ENCODE data around the gene FOXC1. TPM values are rescaled to one million over a fixed set of nuclear protein-coding genes. Genes with fewer than 3 reads are reported as not detected.

The FOXC1 gene
- total RNA-seq, 1 experiment from 2014 or later, result not detected

GRCh38 chr6:1657116-1657770 is 47.5 kb downstream of the FOXC1 start:
- H3K27me3 ChIP-seq (ENCODE audit: insufficient read depth, low read length), result no peaks in the 10 kb centered on the region
- no peak for TF ChIP-seq CTCF (conservative IDR thresholded peaks at IDR 0.05)
- H2BK12ac ChIP-seq (ENCODE audit: insufficient read length, low read depth, low read length), result no peak overlapping the region
- no peak overlapping the region for H4K91ac ChIP-seq (ENCODE audit: insufficient read length, low read depth, low read length)
- H2BK5ac ChIP-seq (ENCODE audit: insufficient read length, low read length), result no peak overlapping the region
- H3K36me3 Mint-ChIP-seq (ENCODE audit: insufficient read depth in 1 of 3, low read depth in 3 of 3), result no peaks in the 10 kb centered on the region; a peak in 1 of 7 replicates
- no peak overlapping the region for H3K27ac Mint-ChIP-seq
- H3K9me3 ChIP-seq (ENCODE audit: control insufficient read depth, low read depth, low read length), result no peaks in the 10 kb centered on the region
- H2BK120ac ChIP-seq (ENCODE audit: low read depth, low read length, poor library complexity, severe bottlenecking), result no peak overlapping the region
- H3K14ac ChIP-seq (ENCODE audit: insufficient read depth, low read length), result no peak overlapping the region
- no peak overlapping the region for H2BK15ac ChIP-seq (ENCODE audit: low read depth, low read length)
- no peak overlapping the region for H3T11ph ChIP-seq (ENCODE audit: low read length)
- H3K27me3 Mint-ChIP-seq (ENCODE audit: low read depth), result peaks cover 1% of the 10 kb centered on the region; the same call in 1 of the 2 replicates
- H2AK5ac ChIP-seq (ENCODE audit: insufficient read length, low read length), result no peak overlapping the region
- no peak overlapping the region for H4K8ac ChIP-seq (replicated peaks; ENCODE audit: insufficient read length, low read depth, low read length)
- H3K23me2 ChIP-seq (ENCODE audit: insufficient read length, low read depth, low read length, poor library complexity, severe bottlenecking), result no peaks in the 10 kb centered on the region
- no peak overlapping the region for H3K56ac ChIP-seq (ENCODE audit: insufficient read length, low read depth, low read length)
- H4K20me1 ChIP-seq (ENCODE audit: control insufficient read depth, insufficient read depth, insufficient read length), result no peaks in the 10 kb centered on the region
- H3K4me1 ChIP-seq (ENCODE audit: insufficient read depth, low read length), result no peaks in the 10 kb centered on the region; the same call in 1 of the 2 replicates
- no peaks in the 10 kb centered on the region for H3K4me1 Mint-ChIP-seq
- no peak overlapping the region for H2AFZ ChIP-seq (ENCODE audit: low read length)
- H3K79me2 ChIP-seq (ENCODE audit: insufficient read depth, low read length), result no peaks in the 10 kb centered on the region; the same call in 1 of the 2 replicates
- no peak for DNase-seq
- no peak overlapping the region for H3K9ac ChIP-seq (ENCODE audit: extremely low read depth, insufficient read length, low read length)
- WGBS (ENCODE audit: extremely low coverage, insufficient read length, low lambda C conversion rate), result no CpG with 5 or more reads among the region's 13 CpGs
- H3K9me3 Mint-ChIP-seq, result no peaks in the 10 kb centered on the region; a peak in 1 of 5 replicates
- no peaks in the 10 kb centered on the region for H3K79me1 ChIP-seq (ENCODE audit: insufficient read depth, low read depth, low read length, poor library complexity, severe bottlenecking)
- H3K4me2 ChIP-seq (ENCODE audit: insufficient read depth, insufficient read length, low read length), result no peak overlapping the region
- H3K4me3 Mint-ChIP-seq, result no peak overlapping the region
- no peak overlapping the region for H3K18ac ChIP-seq (ENCODE audit: insufficient read length, low read depth, low read length)
- no peak overlapping the region for H4K5ac ChIP-seq (ENCODE audit: insufficient read length, low read depth, low read length)
- no peak overlapping the region for H3K23ac ChIP-seq (ENCODE audit: insufficient read length, low read depth, low read length)
- H3K4ac ChIP-seq (ENCODE audit: low read depth, low read length), result no peak overlapping the region
- no peak overlapping the region for H3K27ac ChIP-seq (ENCODE audit: insufficient read length, low read depth, low read length)
- H2BK20ac ChIP-seq (ENCODE audit: low read depth, low read length, poor library complexity, severe bottlenecking), result no peak overlapping the region

All from H9 (cell line).